Measurements from ENCODE around the gene RBMS3. TPM values are rescaled to one million over a fixed set of nuclear protein-coding genes. Genes with fewer than 3 reads are reported as not detected.

Gene RBMS3
- total RNA-seq, 1 experiment from 2014 or later = 6.5 TPM

- DNase-seq (ENCODE audit: low spot score) = no peak
Observed at GRCh38 chr3:29721789-29722188, 440.9 kb downstream of the RBMS3 start.

- DNase-seq (ENCODE audit: low spot score) = no peak
Observed at GRCh38 chr3:29731050-29731449, 450.2 kb downstream of the RBMS3 start.

- no peak for DNase-seq (ENCODE audit: low spot score)
Observed at GRCh38 chr3:29741231-29741630, 460.4 kb downstream of the RBMS3 start.

- no peak for DNase-seq (ENCODE audit: low spot score)
Observed at GRCh38 chr3:29745232-29745870, 464.5 kb downstream of the RBMS3 start.

GRCh38 chr3:29746163-29746760 lies 465.4 kb downstream of the RBMS3 start:
- no peak for DNase-seq (ENCODE audit: low spot score)

- DNase-seq (ENCODE audit: low spot score) = no peak
Observed at GRCh38 chr3:29747991-29748390, 467.1 kb downstream of the RBMS3 start.

- no peak for DNase-seq (ENCODE audit: low spot score)
Observed at GRCh38 chr3:29751647-29752314, 470.9 kb downstream of the RBMS3 start.

- no peak for DNase-seq (ENCODE audit: low spot score)
Observed at GRCh38 chr3:29754346-29754745, 473.5 kb downstream of the RBMS3 start.

- DNase-seq (ENCODE audit: low spot score) = no peak
Observed at GRCh38 chr3:29755416-29755815, 474.5 kb downstream of the RBMS3 start.

GRCh38 chr3:29757054-29757777 lies 476.3 kb downstream of the RBMS3 start:
- DNase-seq (ENCODE audit: low spot score) = no peak

- DNase-seq (ENCODE audit: low spot score) = no peak
Observed at GRCh38 chr3:29758108-29758433, 477.2 kb downstream of the RBMS3 start.

- peak; percentile 9 for DNase-seq (ENCODE audit: low spot score)
Observed at GRCh38 chr3:29758434-29759322, 477.8 kb downstream of the RBMS3 start.

- peak; percentile 5 for DNase-seq (ENCODE audit: low spot score)
Observed at GRCh38 chr3:29759411-29760225, 478.7 kb downstream of the RBMS3 start.

GRCh38 chr3:29760226-29760685 lies 479.4 kb downstream of the RBMS3 start:
- DNase-seq (ENCODE audit: low spot score) = no peak

- DNase-seq (ENCODE audit: low spot score) = no peak
Observed at GRCh38 chr3:29761517-29761916, 480.6 kb downstream of the RBMS3 start.

GRCh38 chr3:29763115-29763514 lies 482.2 kb downstream of the RBMS3 start:
- DNase-seq (ENCODE audit: low spot score) = no peak

GRCh38 chr3:29764041-29764440 lies 483.2 kb downstream of the RBMS3 start:
- no peak for DNase-seq (ENCODE audit: low spot score)

- peak; percentile 37 for DNase-seq (ENCODE audit: low spot score)
Observed at GRCh38 chr3:29764603-29765254, 483.9 kb downstream of the RBMS3 start.

- DNase-seq (ENCODE audit: low spot score) = no peak
Observed at GRCh38 chr3:29771602-29772001, 490.7 kb downstream of the RBMS3 start.

- DNase-seq (ENCODE audit: low spot score) = no peak
Observed at GRCh38 chr3:29772436-29772835, 491.6 kb downstream of the RBMS3 start.

Measured in H4 (cell line).